Measurements from ENCODE around the gene HAVCR1.

The HAVCR1 gene

GRCh38 chr5:156981481-156981880 lies 77.4 kb downstream of the HAVCR1 start:
- no peak for DNase-seq

Data from CD4-positive, alpha-beta T cell treated with Interleukin-4 for 4 hours (primary cell).